HEK293 (cell line): ENCODE results near the gene ARHGAP26.

Experiments
- CTCF ChIA-PET: fragments of 350-600 bp; formaldehyde crosslinking; extraction: SDS; loops from one replicate; lab custom pipeline; 2021; ENCODE audit warnings: antibody characterized with exemption; lab: Yijun Ruan, JAX
- POLR2A ChIA-PET: fragments of 300-600 bp; formaldehyde crosslinking; extraction: SDS; loops from one replicate; lab custom pipeline; 2020; ENCODE audit warnings: antibody characterized with exemption, inconsistent platforms; lab: Yijun Ruan, JAX
- H3K27ac ChIP-seq: fragments of 200-500 bp; sonication (Bioruptor generic); 2 replicates; pipeline ENCODE4 v1.5.1; 2014; ENCODE audit warnings: low read depth, low read length, control low read depth, inconsistent platforms; ENCODE audit errors: extremely low read depth
- H3K36me3 ChIP-seq, 2 experiments: fragments of 200-500 bp in 1 of 2; sonication (Bioruptor generic) in 1 of 2; 1 replicate in 1 of 2; 2 replicates in 1 of 2; pipeline ENCODE4 v1.5.1; 2014 to 2017; ENCODE audit warnings: inconsistent platforms in 2 of 2, low read length in 2 of 2; ENCODE audit not compliant: control insufficient read depth in 2 of 2, insufficient read depth in 1 of 2
- H3K4me1 ChIP-seq: fragments of 200-500 bp; sonication (Bioruptor generic); 2 replicates; pipeline ENCODE4 v1.5.1; 2014; ENCODE audit warnings: mild to moderate bottlenecking, low read length, inconsistent platforms; ENCODE audit not compliant: control insufficient read depth, insufficient read depth
- H3K4me3 ChIP-seq: 2 replicates; pipeline ENCODE4 v1.5.1; 2011; ENCODE audit warnings: low read depth, mild to moderate bottlenecking, control low read depth, low read length, moderate library complexity
- H3K9me3 ChIP-seq: fragments of 200-500 bp; sonication (Bioruptor generic); 2 replicates; pipeline ENCODE4 v1.5.1; 2014; ENCODE audit warnings: low read depth, low read length, inconsistent platforms; ENCODE audit not compliant: control insufficient read depth, insufficient read depth
- BCL11B ChIP-seq: fragments of 450-650 bp; formaldehyde crosslinking; IDR thresholded peaks from 2 replicates; pipeline ENCODE4 v1.5.1; 2016; ENCODE audit warnings: low read depth, missing biosample characterization, missing genetic modification characterization
- FEZF1 ChIP-seq: fragments of 450-650 bp; formaldehyde crosslinking; IDR thresholded peaks from 2 replicates; pipeline ENCODE4 v1.5.1; 2016; ENCODE audit warnings: missing biosample characterization, missing genetic modification characterization
- KLF1 ChIP-seq: fragments of 450-650 bp; formaldehyde crosslinking; IDR thresholded peaks from 2 replicates; pipeline ENCODE4 v1.5.1; 2016; ENCODE audit warnings: missing biosample characterization, missing genetic modification characterization
- KLF16 ChIP-seq: fragments of 450-650 bp; formaldehyde crosslinking; IDR thresholded peaks from 2 replicates; pipeline ENCODE4 v1.5.1; 2017; ENCODE audit warnings: missing biosample characterization, missing genetic modification characterization
- KLF7 ChIP-seq: fragments of 450-650 bp; formaldehyde crosslinking; IDR thresholded peaks from 2 replicates; pipeline ENCODE4 v1.5.1; 2016; ENCODE audit warnings: missing biosample characterization, missing genetic modification characterization, borderline replicate concordance
- KLF8 ChIP-seq: fragments of 450-650 bp; formaldehyde crosslinking; IDR thresholded peaks from 2 replicates; pipeline ENCODE4 v1.5.1; 2016; ENCODE audit warnings: missing biosample characterization, missing genetic modification characterization
- OVOL3 ChIP-seq: fragments of 450-650 bp; formaldehyde crosslinking; IDR thresholded peaks from 2 replicates; pipeline ENCODE4 v1.5.1; 2016; ENCODE audit warnings: missing biosample characterization, missing genetic modification characterization
- SCRT2 ChIP-seq: fragments of 450-650 bp; formaldehyde crosslinking; IDR thresholded peaks from 2 replicates; pipeline ENCODE4 v1.5.1; 2016; ENCODE audit warnings: missing biosample characterization, missing genetic modification characterization
- SETDB1 ChIP-seq: IDR thresholded peaks from one replicate; pipeline ENCODE4 v1.6.1; 2017; ENCODE audit warnings: mild to moderate bottlenecking, low read length, moderate library complexity, mixed read lengths; ENCODE audit not compliant: insufficient read length
- TCF7L2 ChIP-seq: IDR thresholded peaks from 2 replicates; pipeline ENCODE4 v1.6.1; 2011; ENCODE audit warnings: low read depth, mild to moderate bottlenecking, inconsistent platforms, low read length, moderate library complexity, borderline replicate concordance
- YY2 ChIP-seq: fragments of 450-650 bp; formaldehyde crosslinking; IDR thresholded peaks from 2 replicates; pipeline ENCODE4 v1.5.1; 2016; ENCODE audit warnings: missing biosample characterization, missing genetic modification characterization
- ZBTB20 ChIP-seq: fragments of 450-650 bp; formaldehyde crosslinking; IDR thresholded peaks from 2 replicates; pipeline ENCODE4 v1.5.1; 2016; ENCODE audit warnings: missing biosample characterization, missing genetic modification characterization
- ZBTB8A ChIP-seq: fragments of 450-650 bp; formaldehyde crosslinking; IDR thresholded peaks from 2 replicates; pipeline ENCODE4 v1.5.1; 2016; ENCODE audit warnings: missing biosample characterization, missing genetic modification characterization
- ZFHX2 ChIP-seq: fragments of 450-650 bp; formaldehyde crosslinking; conservative IDR thresholded peaks from 2 replicates; pipeline ENCODE4 v1.5.1; 2016; ENCODE audit warnings: missing biosample characterization, missing genetic modification characterization
- ZNF140 ChIP-seq: fragments of 450-650 bp; formaldehyde crosslinking; IDR thresholded peaks from 2 replicates; pipeline ENCODE4 v1.5.1; 2016; ENCODE audit warnings: missing biosample characterization, missing genetic modification characterization
- ZNF16 ChIP-seq: fragments of 450-650 bp; formaldehyde crosslinking; IDR thresholded peaks from 2 replicates; pipeline ENCODE4 v1.5.1; 2016; ENCODE audit warnings: low read depth, missing biosample characterization, missing genetic modification characterization
- ZNF19 ChIP-seq: fragments of 450-650 bp; formaldehyde crosslinking; IDR thresholded peaks from 2 replicates; pipeline ENCODE4; 2016; ENCODE audit warnings: missing biosample characterization, missing genetic modification characterization, low read depth
- ZNF324 ChIP-seq: fragments of 450-650 bp; formaldehyde crosslinking; IDR thresholded peaks from 2 replicates; pipeline ENCODE4 v1.5.1; 2016; ENCODE audit warnings: missing biosample characterization, missing genetic modification characterization
- ZNF423 ChIP-seq: fragments of 450-650 bp; formaldehyde crosslinking; IDR thresholded peaks from 2 replicates; pipeline ENCODE4 v1.5.1; 2016; ENCODE audit warnings: missing biosample characterization, missing genetic modification characterization
- ZNF473 ChIP-seq: fragments of 450-650 bp; formaldehyde crosslinking; IDR thresholded peaks from 2 replicates; pipeline ENCODE4 v1.5.1; 2017; ENCODE audit warnings: missing biosample characterization, missing genetic modification characterization
- ZNF513 ChIP-seq: fragments of 450-650 bp; IDR thresholded peaks from 2 replicates; pipeline ENCODE4 v1.5.1; 2018; ENCODE audit warnings: missing biosample characterization, missing genetic modification characterization
- ZNF626 ChIP-seq: fragments of 450-650 bp; sonication (Bioruptor Pico); formaldehyde crosslinking; IDR thresholded peaks from 2 replicates; pipeline ENCODE4 v1.5.1; 2018; ENCODE audit warnings: missing biosample characterization, missing genetic modification characterization, inconsistent platforms
- ZNF629 ChIP-seq: fragments of 450-650 bp; formaldehyde crosslinking; IDR thresholded peaks from 2 replicates; pipeline ENCODE4 v1.5.1; 2017; ENCODE audit warnings: missing biosample characterization, missing genetic modification characterization
- ZNF837 ChIP-seq: fragments of 450-650 bp; formaldehyde crosslinking; IDR thresholded peaks from 2 replicates; pipeline ENCODE4 v1.5.1; 2016; ENCODE audit warnings: missing biosample characterization, missing genetic modification characterization
- TF ChIP-seq, protein P1 (sequence below): fragments of 450-650 bp; formaldehyde crosslinking; IDR thresholded peaks from 2 replicates; pipeline ENCODE4 v1.5.1; 2016; ENCODE audit warnings: missing biosample characterization, missing genetic modification characterization
- TF ChIP-seq, protein P2 (sequence below): fragments of 450-650 bp; formaldehyde crosslinking; IDR thresholded peaks from 2 replicates; pipeline ENCODE4 v1.5.1; 2017; ENCODE audit warnings: missing biosample characterization, missing genetic modification characterization
- TF ChIP-seq, protein P3 (sequence below): fragments of 450-650 bp; formaldehyde crosslinking; IDR thresholded peaks from 2 replicates; pipeline ENCODE4 v1.5.1; 2016; ENCODE audit warnings: missing biosample characterization, missing genetic modification characterization

Gene ARHGAP26

GRCh38 chr5:143139585-143139984 is 369.4 kb downstream of the ARHGAP26 start:
- H3K4me1 ChIP-seq = peaks cover 11% of the 10 kb centered on the region
- CTCF ChIA-PET = interaction anchor here (0.6 kb wide), 1 partner anchor 224 kb away, joined by 3 read pairs; no protein-coding TSS in a partner anchor
- H3K27ac ChIP-seq = no peak overlapping the region
- TF ChIP-seq ZNF324 (tag by site-specific recombination) = no peak
- TF ChIP-seq ZNF473 = no peak
- TF ChIP-seq, protein P1, sequence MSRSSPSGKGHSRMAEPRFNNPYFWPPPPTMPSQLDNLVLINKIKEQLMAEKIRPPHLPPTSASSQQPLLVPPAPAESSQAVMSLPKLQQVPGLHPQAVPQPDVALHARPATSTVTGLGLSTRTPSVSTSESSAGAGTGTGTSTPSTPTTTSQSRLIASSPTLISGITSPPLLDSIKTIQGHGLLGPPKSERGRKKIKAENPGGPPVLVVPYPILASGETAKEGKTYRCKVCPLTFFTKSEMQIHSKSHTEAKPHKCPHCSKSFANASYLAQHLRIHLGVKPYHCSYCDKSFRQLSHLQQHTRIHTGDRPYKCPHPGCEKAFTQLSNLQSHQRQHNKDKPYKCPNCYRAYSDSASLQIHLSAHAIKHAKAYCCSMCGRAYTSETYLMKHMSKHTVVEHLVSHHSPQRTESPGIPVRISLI (tag by site-specific recombination) = no peak
- no peak for TF ChIP-seq TCF7L2
- TF ChIP-seq ZNF16 (tag by site-specific recombination) = no peak
- TF ChIP-seq BCL11B (tag by site-specific recombination) = no peak
- TF ChIP-seq ZNF423 (tag by site-specific recombination) = no peak
- no peak for TF ChIP-seq ZNF626
- TF ChIP-seq, protein P2, sequence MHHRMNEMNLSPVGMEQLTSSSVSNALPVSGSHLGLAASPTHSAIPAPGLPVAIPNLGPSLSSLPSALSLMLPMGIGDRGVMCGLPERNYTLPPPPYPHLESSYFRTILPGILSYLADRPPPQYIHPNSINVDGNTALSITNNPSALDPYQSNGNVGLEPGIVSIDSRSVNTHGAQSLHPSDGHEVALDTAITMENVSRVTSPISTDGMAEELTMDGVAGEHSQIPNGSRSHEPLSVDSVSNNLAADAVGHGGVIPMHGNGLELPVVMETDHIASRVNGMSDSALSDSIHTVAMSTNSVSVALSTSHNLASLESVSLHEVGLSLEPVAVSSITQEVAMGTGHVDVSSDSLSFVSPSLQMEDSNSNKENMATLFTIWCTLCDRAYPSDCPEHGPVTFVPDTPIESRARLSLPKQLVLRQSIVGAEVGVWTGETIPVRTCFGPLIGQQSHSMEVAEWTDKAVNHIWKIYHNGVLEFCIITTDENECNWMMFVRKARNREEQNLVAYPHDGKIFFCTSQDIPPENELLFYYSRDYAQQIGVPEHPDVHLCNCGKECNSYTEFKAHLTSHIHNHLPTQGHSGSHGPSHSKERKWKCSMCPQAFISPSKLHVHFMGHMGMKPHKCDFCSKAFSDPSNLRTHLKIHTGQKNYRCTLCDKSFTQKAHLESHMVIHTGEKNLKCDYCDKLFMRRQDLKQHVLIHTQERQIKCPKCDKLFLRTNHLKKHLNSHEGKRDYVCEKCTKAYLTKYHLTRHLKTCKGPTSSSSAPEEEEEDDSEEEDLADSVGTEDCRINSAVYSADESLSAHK (tag by site-specific recombination) = no peak
- no peak for TF ChIP-seq OVOL3
- no peak for TF ChIP-seq ZFHX2 (tag by site-specific recombination)
- TF ChIP-seq ZNF140 (tag by site-specific recombination) = no peak
- no peak overlapping the region for H3K4me3 ChIP-seq
- no peaks in the 10 kb centered on the region for H3K9me3 ChIP-seq
- POLR2A ChIA-PET = no interaction called here
- H3K36me3 ChIP-seq = no peaks in the 10 kb centered on the region

- Histone ChIP-seq H3K36me3 (no peaks in the 10 kb centered on the region), H3K27ac (no peak overlapping the region), H3K4me1 (peaks cover 11% of the 10 kb centered on the region), H3K9me3 (no peaks in the 10 kb centered on the region), H3K4me3 (no peak overlapping the region)
- CTCF ChIA-PET = interaction anchor here (0.9 kb wide), 1 partner anchor 35 kb away, joined by 3 read pairs; no protein-coding TSS in a partner anchor
- TF ChIP-seq KLF8 (tag by site-specific recombination) = no peak
- TF ChIP-seq FEZF1 (tag by site-specific recombination) = peak; percentile 74
- TF ChIP-seq ZNF140 (tag by site-specific recombination) = no peak
- TF ChIP-seq ZNF626 = no peak
- TF ChIP-seq SCRT2 (tag by site-specific recombination) = peak; percentile 36; the same call in 1 of the 2 replicates
- TF ChIP-seq ZBTB20 (tag by site-specific recombination) = peak; percentile 37; the same call in 1 of the 2 replicates
- peak; percentile 43 for TF ChIP-seq KLF1
- TF ChIP-seq ZBTB8A (tag by site-specific recombination) = peak; percentile 35; the same call in 1 of the 2 replicates
- no peak for TF ChIP-seq ZNF837 (tag by site-specific recombination)
- 0 out of 2 replicates have a peak, but pooled peaks have one; percentile 34 for TF ChIP-seq YY2
- POLR2A ChIA-PET = no interaction called here
Measured at GRCh38 chr5:143140492-143141203, 370.5 kb downstream of the ARHGAP26 start.

DNA sequence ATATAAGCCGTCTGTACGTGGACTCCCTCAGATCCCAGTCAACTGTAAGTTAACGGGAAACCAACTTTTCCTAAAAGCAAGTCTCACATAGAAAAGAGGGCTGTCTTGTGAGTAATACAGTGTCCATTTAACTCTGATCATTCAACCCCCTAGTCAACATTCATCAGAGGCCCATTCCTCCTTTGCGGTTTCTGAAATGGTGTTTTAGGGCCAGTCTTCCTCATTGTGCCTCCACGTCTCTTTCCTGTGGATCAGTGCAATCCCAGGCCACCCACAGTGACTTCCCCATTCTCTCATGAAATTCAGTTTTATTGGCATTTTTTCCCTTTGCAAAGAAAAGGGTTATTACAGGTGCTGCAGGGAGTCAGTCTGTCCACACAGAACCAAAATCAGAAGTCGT is 371.5 kb downstream of the ARHGAP26 start:
- H3K4me3 ChIP-seq = no peak overlapping the region
- H3K4me1 ChIP-seq = peaks cover 11% of the 10 kb centered on the region
- H3K9me3 ChIP-seq = no peaks in the 10 kb centered on the region
- CTCF ChIA-PET = no interaction called here
- H3K27ac ChIP-seq = no peak overlapping the region
- no peaks in the 10 kb centered on the region for H3K36me3 ChIP-seq
- POLR2A ChIA-PET = no interaction called here
- no peak for TF ChIP-seq ZNF19 (tag by site-specific recombination)
- no peak for TF ChIP-seq ZNF629
- no peak for TF ChIP-seq SETDB1
- no peak for TF ChIP-seq KLF7
- TF ChIP-seq, protein P3, sequence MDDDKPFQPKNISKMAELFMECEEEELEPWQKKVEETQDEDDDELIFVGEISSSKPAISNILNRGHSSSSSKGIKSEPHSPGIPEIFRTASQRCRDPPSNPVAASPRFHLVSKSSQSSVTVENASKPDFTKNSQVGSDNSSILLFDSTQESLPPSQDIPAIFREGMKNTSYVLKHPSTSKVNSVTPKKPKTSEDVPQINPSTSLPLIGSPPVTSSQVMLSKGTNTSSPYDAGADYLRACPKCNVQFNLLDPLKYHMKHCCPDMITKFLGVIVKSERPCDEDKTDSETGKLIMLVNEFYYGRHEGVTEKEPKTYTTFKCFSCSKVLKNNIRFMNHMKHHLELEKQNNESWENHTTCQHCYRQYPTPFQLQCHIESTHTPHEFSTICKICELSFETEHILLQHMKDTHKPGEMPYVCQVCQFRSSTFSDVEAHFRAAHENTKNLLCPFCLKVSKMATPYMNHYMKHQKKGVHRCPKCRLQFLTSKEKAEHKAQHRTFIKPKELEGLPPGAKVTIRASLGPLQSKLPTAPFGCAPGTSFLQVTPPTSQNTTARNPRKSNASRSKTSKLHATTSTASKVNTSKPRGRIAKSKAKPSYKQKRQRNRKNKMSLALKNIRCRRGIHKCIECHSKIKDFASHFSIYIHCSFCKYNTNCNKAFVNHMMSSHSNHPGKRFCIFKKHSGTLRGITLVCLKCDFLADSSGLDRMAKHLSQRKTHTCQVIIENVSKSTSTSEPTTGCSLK (tag by site-specific recombination) = no peak
- TF ChIP-seq ZNF513 (tag by site-specific recombination) = no peak
- TF ChIP-seq KLF16 (tag by site-specific recombination) = no peak
